HG03469 (cell line): ENCODE measurements around the gene ZNF474.

Source experiments
- ATAC-seq: cut with Tn5 transposase; IDR thresholded peaks from one replicate; pipeline ENCODE4 v1.9.1; 2021; ENCODE audit warnings: mild to moderate bottlenecking, moderate library complexity, moderate number of reproducible peaks; ENCODE audit not compliant: unreplicated experiment

ZNF474 gene

DNA sequence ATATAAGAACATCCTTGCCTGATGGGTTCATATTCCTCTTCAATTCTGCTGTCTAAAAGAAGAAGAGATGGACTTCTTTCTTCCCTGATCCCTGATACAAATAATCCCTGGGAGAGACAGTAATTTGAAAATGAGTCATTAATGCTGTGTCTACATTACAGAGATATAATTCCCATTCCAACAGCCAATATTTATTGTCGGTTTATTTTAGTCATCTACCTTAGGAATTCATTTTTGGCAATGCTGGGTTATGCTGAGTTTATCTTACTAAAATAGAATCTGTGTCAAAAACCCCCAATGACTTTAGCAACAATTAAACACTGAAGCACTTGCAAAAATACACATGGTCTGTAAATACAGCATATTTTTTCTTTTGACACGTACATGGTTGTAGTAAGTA, 23.9 kb downstream of the ZNF474 start:
- ATAC-seq = no peak

- no peak for ATAC-seq
Measured at GRCh38 chr5:122153774-122154173, 24.4 kb downstream of the ZNF474 start.

DNA sequence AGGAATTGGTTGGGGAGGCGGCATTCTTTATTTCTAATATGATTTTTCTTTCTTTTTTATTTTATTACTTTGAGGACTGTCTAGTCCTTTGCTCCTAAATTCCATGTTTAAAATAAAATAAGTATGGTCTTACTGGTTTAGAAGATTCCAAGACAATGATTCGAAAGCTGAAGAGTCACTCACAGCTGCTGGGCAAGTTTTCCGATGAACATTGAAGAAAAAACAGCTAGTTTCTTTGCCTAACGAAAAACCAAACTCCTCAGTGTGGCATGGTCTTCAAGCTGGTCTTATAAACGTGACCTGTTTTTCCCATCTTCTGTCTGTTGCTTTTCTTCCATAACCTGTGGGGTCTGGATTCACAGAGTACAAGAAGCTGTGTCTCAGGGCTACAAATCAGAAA, 25.1 kb downstream of the ZNF474 start:
- ATAC-seq = no peak

- no peak for ATAC-seq
Measured at GRCh38 chr5:122154910-122155309, 25.6 kb downstream of the ZNF474 start.

DNA sequence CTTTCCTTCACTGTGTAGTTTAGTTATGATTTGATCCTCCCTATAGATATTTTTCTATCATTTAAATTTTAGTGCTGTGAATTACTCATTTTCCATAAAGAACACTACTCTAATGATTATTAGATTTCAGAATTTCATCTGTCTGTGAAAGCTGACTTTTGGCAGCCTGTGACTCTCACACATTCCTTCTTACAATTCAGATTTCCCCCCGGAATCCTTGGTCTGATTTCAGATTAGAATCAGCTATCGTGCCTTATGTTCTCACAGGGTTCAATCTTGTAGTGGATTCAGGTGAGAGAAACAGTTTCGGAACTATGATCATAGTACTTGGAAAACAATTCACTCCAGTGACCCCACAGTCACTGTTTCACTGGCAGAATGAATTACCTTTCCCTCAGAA, 26.2 kb downstream of the ZNF474 start:
- no peak for ATAC-seq

- ATAC-seq = no peak
Measured at GRCh38 chr5:122156724-122157325, 27.5 kb downstream of the ZNF474 start.

DNA sequence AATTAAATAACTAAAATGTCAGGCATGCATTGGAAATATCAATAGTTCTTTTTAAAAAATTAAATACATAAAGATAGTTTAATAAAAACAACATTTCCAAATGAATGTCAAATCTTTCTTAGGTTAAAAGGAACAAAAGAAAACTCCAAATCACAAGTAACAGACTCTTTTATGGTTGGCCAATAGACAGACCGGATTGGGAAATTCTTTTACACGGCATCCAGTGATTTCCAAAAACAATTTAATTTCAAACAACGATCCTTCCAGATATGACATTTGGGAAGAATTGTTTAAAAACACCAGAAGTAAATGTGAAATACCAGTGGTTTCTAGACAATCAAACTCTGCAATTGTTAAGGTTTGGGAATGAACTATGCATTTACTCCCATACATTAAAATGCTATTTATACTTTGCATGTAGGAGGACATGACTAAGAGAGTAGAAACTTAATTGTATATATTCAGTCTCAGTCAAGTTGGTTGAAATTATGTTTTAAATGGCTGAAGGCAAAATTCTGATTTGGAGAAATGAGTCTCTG, 32.8 kb downstream of the ZNF474 start:
- no peak for ATAC-seq

GRCh38 chr5:122163121-122164069, 34.0 kb downstream of the ZNF474 start:
- ATAC-seq = no peak

- ATAC-seq = no peak
Measured at GRCh38 chr5:122164070-122164435, 34.7 kb downstream of the ZNF474 start.

GRCh38 chr5:122164831-122165558, 35.6 kb downstream of the ZNF474 start:
- no peak for ATAC-seq

DNA sequence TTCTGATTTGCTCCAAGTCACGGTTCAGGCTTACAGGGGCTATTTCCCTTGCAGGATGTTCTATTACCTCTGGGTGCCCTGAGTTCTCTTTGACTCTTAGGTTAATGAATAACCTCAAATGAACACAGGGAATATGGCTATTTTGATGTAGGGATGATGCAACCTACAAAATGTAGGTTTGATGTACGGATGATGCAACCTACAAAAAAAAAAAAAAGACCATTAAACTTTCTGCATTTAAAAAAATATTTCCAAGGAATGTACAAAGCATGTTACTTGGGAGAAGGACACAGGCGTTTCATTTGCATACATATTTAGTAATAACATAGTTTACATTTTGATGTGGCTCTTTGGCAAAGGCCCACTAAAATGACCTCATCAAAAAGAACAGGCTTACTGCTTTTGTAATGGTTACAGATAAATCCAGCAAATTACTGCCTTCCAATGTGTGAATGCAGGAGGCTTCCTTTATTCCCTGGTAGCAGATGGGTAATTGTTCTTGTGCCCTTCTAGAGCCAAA, 36.3 kb downstream of the ZNF474 start:
- ATAC-seq = no peak

DNA sequence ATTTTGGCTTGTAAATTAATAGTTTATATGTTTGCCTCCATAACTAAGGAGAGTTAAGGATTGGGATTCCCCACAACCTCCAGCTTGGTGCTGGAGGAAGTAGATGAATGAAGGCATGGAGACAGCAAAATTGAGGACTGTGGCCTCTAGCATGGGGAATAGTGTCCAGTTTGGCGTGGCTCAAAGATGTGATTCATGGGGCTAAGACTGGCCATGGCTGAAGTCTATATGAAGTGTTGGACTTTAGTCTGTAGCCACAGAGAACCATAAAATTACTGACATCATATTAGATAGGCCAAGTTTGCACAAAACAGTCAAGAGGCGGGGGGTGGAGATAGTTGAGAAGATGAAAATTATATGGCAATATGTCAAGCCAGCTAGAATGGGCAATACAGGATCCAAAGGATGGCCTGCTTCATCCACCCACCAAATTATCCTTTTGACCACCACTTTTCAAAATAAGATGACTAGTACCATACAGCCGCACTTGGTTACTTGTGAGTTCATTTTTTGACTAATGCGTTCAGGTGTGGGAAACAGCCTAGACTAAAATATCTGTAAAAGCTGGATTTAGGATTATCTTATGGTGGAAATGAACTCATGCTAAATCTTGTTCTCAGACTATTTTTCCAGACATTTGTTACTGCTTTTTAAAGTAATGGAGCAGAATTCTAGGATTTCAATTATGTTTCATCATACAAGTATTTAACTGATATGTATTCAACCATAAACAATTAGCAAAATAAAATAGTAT, 40.2 kb downstream of the ZNF474 start:
- no peak for ATAC-seq

- ATAC-seq = no peak
Measured at GRCh38 chr5:122170620-122171019, 41.3 kb downstream of the ZNF474 start.

- ATAC-seq = no peak
Measured at GRCh38 chr5:122172207-122172606, 42.9 kb downstream of the ZNF474 start.

GRCh38 chr5:122173474-122174415, 44.4 kb downstream of the ZNF474 start:
- ATAC-seq = no peak

DNA sequence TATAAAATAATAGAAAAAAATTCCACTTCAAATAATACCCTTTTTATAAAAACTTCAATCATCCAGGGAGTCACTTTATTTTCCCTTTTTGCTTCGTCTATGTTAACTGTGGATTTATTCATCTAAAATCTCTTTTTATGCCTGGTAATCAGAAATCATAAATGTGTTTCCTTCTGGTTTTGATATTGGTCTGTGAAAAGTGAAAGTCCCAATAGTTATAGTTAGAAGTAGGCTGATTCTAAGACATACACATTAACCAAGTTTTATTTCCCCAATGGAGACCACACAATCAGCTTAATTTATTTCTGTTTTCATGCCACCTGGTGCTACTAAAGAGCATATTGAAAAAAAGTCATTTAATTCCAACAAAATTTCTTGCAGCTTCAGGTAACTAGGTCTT, 45.7 kb downstream of the ZNF474 start:
- ATAC-seq = no peak

- no peak for ATAC-seq
Measured at GRCh38 chr5:122175852-122176251, 46.5 kb downstream of the ZNF474 start.

DNA sequence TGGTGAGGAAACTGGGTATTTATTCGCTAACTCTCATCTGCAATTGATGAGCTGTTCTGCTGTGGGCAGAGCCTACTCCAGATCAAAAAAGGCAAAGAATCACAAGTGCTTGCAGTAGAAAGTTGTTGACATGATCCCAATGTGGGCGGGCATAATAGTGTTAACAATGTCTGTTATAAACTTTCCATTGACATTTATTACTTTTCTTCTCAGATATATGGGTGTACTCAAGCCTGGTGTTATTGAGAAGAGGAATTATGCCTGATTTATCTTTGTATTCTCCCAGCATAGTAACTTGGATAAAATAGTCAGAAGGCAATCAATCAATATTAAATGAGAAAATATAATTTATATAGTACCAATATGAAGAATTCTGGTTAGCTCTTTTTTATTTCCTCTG, 47.8 kb downstream of the ZNF474 start:
- ATAC-seq = no peak

DNA sequence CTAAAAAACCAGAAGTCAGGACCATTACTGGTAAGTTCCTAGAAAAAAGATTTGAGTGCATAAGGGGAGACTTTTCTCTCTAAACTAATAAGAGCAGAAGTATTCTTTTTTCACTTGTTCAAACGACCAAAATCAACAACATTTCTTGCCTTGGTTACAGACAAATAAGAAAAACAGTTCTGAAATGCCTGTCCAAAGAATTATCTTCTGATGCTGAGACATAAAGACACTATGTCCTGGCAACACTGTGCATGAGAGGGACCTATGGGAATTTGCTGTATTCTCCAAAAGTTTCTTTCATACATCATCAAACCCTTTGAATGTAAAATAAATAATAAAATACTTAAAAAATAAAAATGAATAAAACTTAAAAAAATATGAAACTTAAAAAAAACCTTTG, 50.4 kb downstream of the ZNF474 start:
- no peak for ATAC-seq
